ENCODE measurements around the gene ARF1.

ARF1 gene

DNA sequence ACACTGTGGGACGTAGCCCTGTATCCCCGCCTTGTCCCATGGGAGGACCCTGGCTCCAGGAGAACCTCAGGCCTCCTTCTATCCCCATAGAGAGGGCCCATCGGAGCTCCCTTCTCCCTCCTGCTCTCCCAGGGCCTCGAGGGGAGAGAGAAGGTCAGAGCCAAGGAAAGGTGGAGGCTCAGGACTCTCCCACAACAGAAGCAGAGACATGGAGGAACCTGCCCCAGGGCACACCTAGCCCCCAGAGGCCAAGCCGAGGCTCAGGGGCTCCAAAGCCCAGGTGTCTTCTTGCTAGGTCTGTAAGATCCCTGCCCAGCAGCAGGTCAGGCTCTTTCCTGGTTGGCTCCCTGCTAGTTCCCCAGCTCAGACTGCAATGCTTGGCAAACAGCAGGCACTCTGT, 34.4 kb upstream of the ARF1 start:
- in situ Hi-C loops (cut with HindIII; ENCODE audit: low pct_ligation_motif_present, low pct_unique_long_range_greater_than_20kb, low sequenced_read_pairs): no loop called here
- DNase-seq: no peak

DNA sequence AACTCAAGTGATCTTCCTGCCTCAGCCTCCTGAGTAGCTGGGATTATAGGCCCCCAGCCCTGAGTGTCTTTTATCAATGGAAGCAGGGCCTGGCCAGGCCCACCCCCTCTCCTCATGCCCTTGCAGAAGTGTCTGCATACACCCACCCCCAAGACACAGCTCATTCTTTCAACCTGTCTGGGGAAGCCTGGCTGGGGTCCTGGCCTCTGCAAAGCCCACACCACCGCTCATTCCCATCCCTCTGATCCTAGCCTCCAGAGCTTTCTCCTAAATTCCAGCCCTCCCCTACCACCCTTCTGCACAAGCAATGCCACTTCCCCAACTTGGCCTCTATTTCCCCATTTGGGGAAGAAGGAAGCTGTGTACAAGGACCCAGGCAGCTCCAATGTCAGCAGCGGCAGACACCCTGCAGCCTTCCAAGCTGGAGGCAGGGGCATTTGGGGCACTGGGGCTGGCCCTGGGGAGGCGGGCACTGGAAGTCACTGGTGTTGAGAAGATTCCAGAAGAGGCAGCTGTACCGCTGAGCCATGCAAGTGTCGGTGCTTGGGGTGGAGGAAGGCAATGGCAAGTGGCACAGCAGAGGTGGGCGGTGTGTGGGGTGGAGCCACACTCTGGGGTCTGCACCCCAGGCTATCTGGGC, 33.7 kb upstream of the ARF1 start:
- in situ Hi-C loops (cut with HindIII; ENCODE audit: low pct_ligation_motif_present, low pct_unique_long_range_greater_than_20kb, low sequenced_read_pairs): no loop called here
- DNase-seq: no peak

GRCh38 chr1:228050571-228051231, 31.8 kb upstream of the ARF1 start:
- in situ Hi-C loops (cut with HindIII; ENCODE audit: low pct_ligation_motif_present, low pct_unique_long_range_greater_than_20kb, low sequenced_read_pairs): no loop called here
- no peak for DNase-seq

GRCh38 chr1:228058172-228058948, 24.1 kb upstream of the ARF1 start:
- DNase-seq: no peak
- in situ Hi-C loops (cut with HindIII; ENCODE audit: low pct_ligation_motif_present, low pct_unique_long_range_greater_than_20kb, low sequenced_read_pairs): no loop called here

DNA sequence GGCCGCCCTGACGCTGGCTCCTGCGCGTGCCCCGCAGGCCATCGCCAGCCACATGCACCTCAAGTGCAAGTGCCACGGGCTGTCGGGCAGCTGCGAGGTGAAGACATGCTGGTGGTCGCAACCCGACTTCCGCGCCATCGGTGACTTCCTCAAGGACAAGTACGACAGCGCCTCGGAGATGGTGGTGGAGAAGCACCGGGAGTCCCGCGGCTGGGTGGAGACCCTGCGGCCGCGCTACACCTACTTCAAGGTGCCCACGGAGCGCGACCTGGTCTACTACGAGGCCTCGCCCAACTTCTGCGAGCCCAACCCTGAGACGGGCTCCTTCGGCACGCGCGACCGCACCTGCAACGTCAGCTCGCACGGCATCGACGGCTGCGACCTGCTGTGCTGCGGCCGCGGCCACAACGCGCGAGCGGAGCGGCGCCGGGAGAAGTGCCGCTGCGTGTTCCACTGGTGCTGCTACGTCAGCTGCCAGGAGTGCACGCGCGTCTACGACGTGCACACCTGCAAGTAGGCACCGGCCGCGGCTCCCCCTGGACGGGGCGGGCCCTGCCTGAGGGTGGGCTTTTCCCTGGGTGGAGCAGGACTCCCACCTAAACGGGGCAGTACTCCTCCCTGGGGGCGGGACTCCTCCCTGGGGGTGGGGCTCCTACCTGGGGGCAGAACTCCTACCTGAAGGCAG, 23.4 kb upstream of the ARF1 start:
- DNase-seq: no peak
- in situ Hi-C loops (cut with HindIII; ENCODE audit: low pct_ligation_motif_present, low pct_unique_long_range_greater_than_20kb, low sequenced_read_pairs): no loop called here

GRCh38 chr1:228059634-228060457, 22.7 kb upstream of the ARF1 start:
- in situ Hi-C loops (cut with HindIII; ENCODE audit: low pct_ligation_motif_present, low pct_unique_long_range_greater_than_20kb, low sequenced_read_pairs): no loop called here
- DNase-seq: peak; percentile 49

- in situ Hi-C loops (cut with HindIII; ENCODE audit: low pct_ligation_motif_present, low pct_unique_long_range_greater_than_20kb, low sequenced_read_pairs): no loop called here
- DNase-seq: no peak
Observed at GRCh38 chr1:228060458-228061190, 21.9 kb upstream of the ARF1 start.

DNA sequence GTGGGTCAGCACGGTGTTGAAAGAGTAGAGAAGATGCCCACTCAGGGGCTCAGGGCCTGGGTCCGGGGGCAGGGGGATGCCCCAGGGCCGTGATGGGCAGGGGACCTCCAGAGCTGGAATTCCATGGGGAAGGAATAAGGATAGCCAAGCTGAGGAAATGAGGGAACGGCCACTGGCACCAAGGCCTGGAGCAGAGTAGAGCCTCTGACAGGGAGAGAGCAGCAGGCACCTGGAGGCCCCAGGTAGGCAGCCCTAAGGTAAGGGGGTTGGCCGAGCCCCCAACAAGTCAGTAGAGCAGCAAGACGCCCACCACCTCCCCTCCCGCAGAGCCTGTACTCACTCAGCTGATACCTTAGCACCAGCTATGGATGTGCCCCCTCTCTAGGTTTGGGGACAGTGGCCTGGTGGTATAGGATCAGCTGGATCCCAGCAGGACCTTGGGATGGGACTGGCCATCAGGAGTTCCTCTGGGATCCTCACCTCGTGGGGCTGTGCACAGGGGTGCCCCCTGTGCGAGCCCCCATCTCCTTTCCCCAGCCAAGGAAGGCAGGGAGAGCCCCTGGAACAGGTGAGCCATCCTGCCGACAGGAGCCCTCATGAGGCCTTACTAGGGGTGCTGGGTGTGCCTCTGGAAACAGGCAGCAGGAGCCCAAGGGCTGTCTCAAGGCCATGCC, 21.0 kb upstream of the ARF1 start:
- in situ Hi-C loops (cut with HindIII; ENCODE audit: low pct_ligation_motif_present, low pct_unique_long_range_greater_than_20kb, low sequenced_read_pairs): no loop called here
- DNase-seq: no peak

DNA sequence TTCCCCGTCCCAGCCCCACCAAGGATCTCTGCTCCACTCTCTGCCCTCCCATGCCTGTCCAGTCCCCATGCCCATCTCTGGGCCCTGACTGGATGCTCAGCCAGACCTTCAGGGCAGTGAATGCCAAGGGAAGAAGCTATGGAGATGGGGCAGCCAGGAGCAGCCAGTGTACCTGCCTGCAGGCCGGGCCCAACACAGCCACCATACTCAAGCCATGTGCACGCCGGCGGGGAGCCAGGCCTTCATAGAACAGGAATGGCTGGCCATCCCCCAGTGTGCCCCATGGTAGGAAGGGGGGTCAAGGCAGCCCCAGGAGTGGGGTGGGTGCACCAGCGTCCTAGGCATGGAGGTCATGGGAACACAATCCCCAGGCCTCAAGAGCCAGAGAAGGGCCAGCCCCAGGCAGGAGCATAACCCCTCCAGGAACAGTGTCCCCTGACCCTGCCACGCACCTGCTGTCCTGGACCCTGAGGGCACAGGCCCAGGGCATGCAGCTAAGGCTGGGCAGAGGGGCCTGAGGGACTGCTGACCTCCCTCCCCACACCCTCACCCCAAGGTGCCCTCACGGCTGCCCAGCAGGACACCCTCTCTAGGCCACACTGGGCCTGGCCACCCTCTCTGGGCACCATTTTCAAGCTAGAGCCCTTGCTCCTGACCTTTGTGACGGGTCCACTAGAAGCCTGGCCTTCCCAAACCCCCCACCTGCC, 20.3 kb upstream of the ARF1 start:
- in situ Hi-C loops (cut with HindIII; ENCODE audit: low pct_ligation_motif_present, low pct_unique_long_range_greater_than_20kb, low sequenced_read_pairs): no loop called here
- no peak for DNase-seq

- DNase-seq: no peak
- in situ Hi-C loops (cut with HindIII; ENCODE audit: low pct_ligation_motif_present, low pct_unique_long_range_greater_than_20kb, low sequenced_read_pairs): no loop called here
Observed at GRCh38 chr1:228062812-228063211, 19.7 kb upstream of the ARF1 start.

- in situ Hi-C loops (cut with HindIII; ENCODE audit: low pct_ligation_motif_present, low pct_unique_long_range_greater_than_20kb, low sequenced_read_pairs): no loop called here
Observed at GRCh38 chr1:228063251-228064191, 19.0 kb upstream of the ARF1 start.

GRCh38 chr1:228064296-228064695, 18.2 kb upstream of the ARF1 start:
- in situ Hi-C loops (cut with HindIII; ENCODE audit: low pct_ligation_motif_present, low pct_unique_long_range_greater_than_20kb, low sequenced_read_pairs): no loop called here
- DNase-seq: no peak

More at GRCh38 chr1:228063251-228064191, 19.0 kb upstream of the ARF1 start:
- DNase-seq: no peak

GRCh38 chr1:228064741-228065542, 17.6 kb upstream of the ARF1 start:
- DNase-seq: no peak
- in situ Hi-C loops (cut with HindIII; ENCODE audit: low pct_ligation_motif_present, low pct_unique_long_range_greater_than_20kb, low sequenced_read_pairs): no loop called here

- no peak for DNase-seq
- in situ Hi-C loops (cut with HindIII; ENCODE audit: low pct_ligation_motif_present, low pct_unique_long_range_greater_than_20kb, low sequenced_read_pairs): no loop called here
Observed at GRCh38 chr1:228065543-228066347, 16.8 kb upstream of the ARF1 start.

Data from ACHN (cell line).